Measurements from ENCODE around the gene ANKRD31. TPM values are rescaled to one million over a fixed set of nuclear protein-coding genes. Genes with fewer than 3 reads are reported as not detected.

The ANKRD31 gene
- total and polyA plus RNA-seq, 12 donors = under 0.01 to 0.18 (median 0.11) TPM; not detected in 3

DNA sequence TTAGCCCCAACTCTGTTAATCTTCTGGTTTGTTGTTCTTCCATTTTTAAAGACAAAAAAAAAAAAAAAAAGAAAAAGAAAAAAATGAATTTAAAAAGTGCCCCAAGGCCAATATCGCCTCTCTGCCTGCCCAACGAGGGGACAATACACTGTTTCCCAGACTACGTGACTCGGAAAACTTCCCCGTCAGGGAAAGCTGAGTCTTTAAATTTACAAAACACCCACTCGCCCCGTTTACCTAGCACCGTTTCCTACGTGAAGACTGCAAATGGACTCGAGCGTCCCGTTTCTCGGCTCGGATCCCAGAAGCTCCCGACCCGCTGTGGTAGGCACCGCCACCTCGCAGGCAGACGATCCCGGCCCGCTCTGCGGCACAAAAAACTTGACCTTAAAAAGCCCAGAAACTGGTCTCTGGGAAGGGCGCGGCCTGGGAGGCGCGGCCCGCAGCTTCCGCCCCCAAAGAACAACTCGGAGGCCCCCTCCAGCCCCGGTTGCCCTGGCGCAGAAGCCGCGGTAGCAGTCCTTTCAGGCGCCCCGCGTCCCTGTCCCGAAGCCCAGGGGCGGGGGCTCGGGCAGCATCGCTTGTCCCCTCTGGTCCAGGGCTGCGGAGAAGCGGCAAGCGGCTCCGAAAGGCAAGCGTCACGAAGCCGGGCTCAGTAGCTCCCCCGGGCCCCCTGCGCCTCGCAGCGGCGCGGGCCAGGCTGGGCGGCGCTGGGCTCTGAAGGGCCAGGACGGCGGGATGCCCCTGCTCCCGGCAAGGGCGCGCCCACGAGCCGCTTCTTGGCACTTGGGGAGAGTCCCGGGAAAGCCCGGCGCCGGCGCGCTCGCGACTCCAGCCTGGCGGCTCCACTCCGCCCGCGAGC lies 184.3 kb downstream of the ANKRD31 start, which contains the start of gene GCNT4:
TSS of gene GCNT4 (minus strand) at position 367 of the 862 bp plus-strand sequence. CDS start 22,521 bp downstream, outside the sequence.
- peak; percentile 24 to 48 for DNase-seq
- H3K27ac ChIP-seq = peak within 1 kb of the TSS; percentile 44 to 92 (median 85)
- no peaks in the 10 kb centered on the region for H3K36me3 ChIP-seq
- TF ChIP-seq CTCF (IDR thresholded peaks at IDR 0.05) = no peak
- H3K4me3 ChIP-seq = peak within 1 kb of the TSS; percentile 54 to 88 (median 80)
- peaks cover 0 to 40% (median 21%) of the 10 kb centered on the region in 9 donors for H3K4me1 ChIP-seq
- intact Hi-C loops (cut with DNase I) = loop anchor here in 2 of 10 donors (5.0 to 10.0 kb wide), 3 partner anchors 282 to 632 kb away; partner anchors contain the start of gene HMGCR (in 2 of the 2)
- WGBS, 2 donors = 2 to 4% methylated on average over 63 to 74 of the region's 74 CpGs
- ATAC-seq = peak; percentile 32 to 70 (median 47)
- peaks cover 0 to 52% (median 0%) of the 10 kb centered on the region in 7 donors for H3K27me3 ChIP-seq
- H3K9me3 ChIP-seq = no peaks in the 10 kb centered on the region

GRCh38 chr5:75051217-75051751 lies 185.4 kb downstream of the ANKRD31 start:
- Histone ChIP-seq H3K27me3 (peaks cover 0 to 50% (median 0%) of the 10 kb centered on the region in 7 donors), H3K27ac (no peak overlapping the region), H3K36me3 (peaks cover 0 to 7% (median 0%) of the 10 kb centered on the region in 9 donors), H3K9me3 (no peaks in the 10 kb centered on the region), H3K4me1 (peaks cover 0 to 40% (median 21%) of the 10 kb centered on the region in 9 donors), H3K4me3 (peak overlapping the region in 3 of 10 donors; percentile 75 to 86 (median 76))
- intact Hi-C loops (cut with DNase I) = loop anchor here in 2 of 10 donors (5.0 to 10.0 kb wide), 3 partner anchors 284 to 634 kb away; partner anchors contain the start of gene HMGCR (in 2 of the 2)
- 75 to 78% methylated on average over 7 of the region's 7 CpGs for WGBS, 2 donors
- TF ChIP-seq CTCF (IDR thresholded peaks at IDR 0.05) = no peak
- DNase-seq = no peak
- ATAC-seq = no peak

DNA sequence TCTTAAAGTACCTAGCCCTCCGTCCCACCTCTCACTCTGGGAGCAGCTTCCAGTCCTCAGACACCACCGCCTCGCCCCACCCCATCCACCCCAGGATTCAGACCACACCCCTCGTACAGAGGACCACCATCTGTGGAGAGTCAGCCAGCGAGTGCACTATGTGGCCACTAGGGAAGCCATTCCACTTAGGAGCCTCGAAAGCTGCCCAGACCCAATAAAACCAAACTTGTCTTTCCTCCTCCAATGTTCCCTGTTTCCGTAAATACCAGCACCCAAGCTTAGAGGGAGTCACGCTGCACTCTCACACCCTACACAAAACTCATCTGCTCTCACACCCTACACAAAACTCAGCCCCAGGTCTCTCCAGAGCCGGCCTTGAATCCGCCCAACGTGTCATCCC lies 186.3 kb downstream of the ANKRD31 start:
- H3K36me3 ChIP-seq = peaks cover 0 to 16% (median 0%) of the 10 kb centered on the region in 9 donors
- no peak for ATAC-seq
- H3K4me3 ChIP-seq = no peak overlapping the region
- TF ChIP-seq CTCF (IDR thresholded peaks at IDR 0.05) = no peak
- intact Hi-C loops (cut with DNase I) = loop anchor here in 2 of 10 donors (5.0 to 10.0 kb wide), 3 partner anchors 284 to 634 kb away; partner anchors contain the start of gene HMGCR (in 2 of the 2)
- H3K4me1 ChIP-seq = peaks cover 0 to 40% (median 21%) of the 10 kb centered on the region in 9 donors
- no peak overlapping the region for H3K27ac ChIP-seq
- WGBS, 2 donors = 80 to 86% methylated on average over 11 of the region's 11 CpGs
- peaks cover 0 to 48% (median 0%) of the 10 kb centered on the region in 7 donors for H3K27me3 ChIP-seq
- no peak for DNase-seq
- no peaks in the 10 kb centered on the region for H3K9me3 ChIP-seq

All from heart right ventricle (tissue), 16 donors.